Measurements from ENCODE around the gene SPATA2. TPM values are rescaled to one million over a fixed set of nuclear protein-coding genes. Genes with fewer than 3 reads are reported as not detected.
A peak's percentile ranks its signal among the peaks of the same experiment; 100 is the strongest.

SPATA2 gene
- total and polyA plus RNA-seq, 4 donors: 1.2 to 3.4 (median 1.4) TPM

GRCh38 chr20:49916146-49917002 is 1.0 kb upstream of the SPATA2 start:
- Histone ChIP-seq H3K4me1 (ENCODE audit: control insufficient read depth in 4 of 4, insufficient read depth in 4 of 4, low read length in 3 of 4) (peaks cover 6 to 33% (median 20%) of the 10 kb centered on the region in 4 donors), H3K9ac (ENCODE audit: low read depth in 1 of 2, low read length in 2 of 2) (peak overlapping the region; percentile 92 to 93), H3K27me3 (ENCODE audit: control insufficient read depth in 4 of 4, insufficient read depth in 4 of 4, low read length in 3 of 4) (no peaks in the 10 kb centered on the region), H3K9me3 (ENCODE audit: control insufficient read depth in 4 of 4, low read length in 3 of 4) (no peaks in the 10 kb centered on the region), H3K4me3 (ENCODE audit: low read depth in 1 of 3, low read length in 3 of 3) (peak overlapping the region; percentile 82 to 96 (median 94)), H3K36me3 (ENCODE audit: control insufficient read depth in 4 of 4, insufficient read depth in 3 of 4, low read depth in 1 of 4, low read length in 3 of 4) (no peaks in the 10 kb centered on the region), H3K27ac (ENCODE audit: low read depth in 1 of 2, low read length in 2 of 2) (peak overlapping the region; percentile 99 to 100)
- TF ChIP-seq RAD21 (IDR thresholded peaks at IDR 0.05) (no peak), FOXA2 (IDR thresholded peaks at IDR 0.05) (peak; percentile 77), TAF1 (conservative IDR thresholded peaks at IDR 0.05) (peak; percentile 53), EGR1 (IDR thresholded peaks at IDR 0.05; ENCODE audit: low read depth in 2 of 2) (no peak), HNF4G (IDR thresholded peaks at IDR 0.05) (peak; percentile 72), GABPA (IDR thresholded peaks at IDR 0.05 in 1 of 2, conservative IDR thresholded peaks at IDR 0.05 in 1 of 2) (peak in 1 of 2 donors; percentile 8), YY1 (IDR thresholded peaks at IDR 0.05) (no peak), MAX (IDR thresholded peaks at IDR 0.05) (peak; percentile 14), JUND (IDR thresholded peaks at IDR 0.05) (peak; percentile 71 to 87), NR2F2 (IDR thresholded peaks at IDR 0.05) (no peak), CTCF (IDR thresholded peaks at IDR 0.05; ENCODE audit: low read depth, low read length, missing input control) (no peak), SP1 (IDR thresholded peaks at IDR 0.05) (peak; percentile 95), ATF3 (IDR thresholded peaks at IDR 0.05) (no peak), RXRA (IDR thresholded peaks at IDR 0.05) (peak; percentile 44 to 72), FOXA1 (IDR thresholded peaks at IDR 0.05) (no peak), HNF4A (conservative IDR thresholded peaks at IDR 0.05) (peak; percentile 82 to 83)
- TF ChIP-seq, protein P1, sequence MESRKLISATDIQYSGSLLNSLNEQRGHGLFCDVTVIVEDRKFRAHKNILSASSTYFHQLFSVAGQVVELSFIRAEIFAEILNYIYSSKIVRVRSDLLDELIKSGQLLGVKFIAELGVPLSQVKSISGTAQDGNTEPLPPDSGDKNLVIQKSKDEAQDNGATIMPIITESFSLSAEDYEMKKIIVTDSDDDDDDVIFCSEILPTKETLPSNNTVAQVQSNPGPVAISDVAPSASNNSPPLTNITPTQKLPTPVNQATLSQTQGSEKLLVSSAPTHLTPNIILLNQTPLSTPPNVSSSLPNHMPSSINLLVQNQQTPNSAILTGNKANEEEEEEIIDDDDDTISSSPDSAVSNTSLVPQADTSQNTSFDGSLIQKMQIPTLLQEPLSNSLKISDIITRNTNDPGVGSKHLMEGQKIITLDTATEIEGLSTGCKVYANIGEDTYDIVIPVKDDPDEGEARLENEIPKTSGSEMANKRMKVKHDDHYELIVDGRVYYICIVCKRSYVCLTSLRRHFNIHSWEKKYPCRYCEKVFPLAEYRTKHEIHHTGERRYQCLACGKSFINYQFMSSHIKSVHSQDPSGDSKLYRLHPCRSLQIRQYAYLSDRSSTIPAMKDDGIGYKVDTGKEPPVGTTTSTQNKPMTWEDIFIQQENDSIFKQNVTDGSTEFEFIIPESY (IDR thresholded peaks at IDR 0.05): no peak
- TF ChIP-seq, protein P2, sequence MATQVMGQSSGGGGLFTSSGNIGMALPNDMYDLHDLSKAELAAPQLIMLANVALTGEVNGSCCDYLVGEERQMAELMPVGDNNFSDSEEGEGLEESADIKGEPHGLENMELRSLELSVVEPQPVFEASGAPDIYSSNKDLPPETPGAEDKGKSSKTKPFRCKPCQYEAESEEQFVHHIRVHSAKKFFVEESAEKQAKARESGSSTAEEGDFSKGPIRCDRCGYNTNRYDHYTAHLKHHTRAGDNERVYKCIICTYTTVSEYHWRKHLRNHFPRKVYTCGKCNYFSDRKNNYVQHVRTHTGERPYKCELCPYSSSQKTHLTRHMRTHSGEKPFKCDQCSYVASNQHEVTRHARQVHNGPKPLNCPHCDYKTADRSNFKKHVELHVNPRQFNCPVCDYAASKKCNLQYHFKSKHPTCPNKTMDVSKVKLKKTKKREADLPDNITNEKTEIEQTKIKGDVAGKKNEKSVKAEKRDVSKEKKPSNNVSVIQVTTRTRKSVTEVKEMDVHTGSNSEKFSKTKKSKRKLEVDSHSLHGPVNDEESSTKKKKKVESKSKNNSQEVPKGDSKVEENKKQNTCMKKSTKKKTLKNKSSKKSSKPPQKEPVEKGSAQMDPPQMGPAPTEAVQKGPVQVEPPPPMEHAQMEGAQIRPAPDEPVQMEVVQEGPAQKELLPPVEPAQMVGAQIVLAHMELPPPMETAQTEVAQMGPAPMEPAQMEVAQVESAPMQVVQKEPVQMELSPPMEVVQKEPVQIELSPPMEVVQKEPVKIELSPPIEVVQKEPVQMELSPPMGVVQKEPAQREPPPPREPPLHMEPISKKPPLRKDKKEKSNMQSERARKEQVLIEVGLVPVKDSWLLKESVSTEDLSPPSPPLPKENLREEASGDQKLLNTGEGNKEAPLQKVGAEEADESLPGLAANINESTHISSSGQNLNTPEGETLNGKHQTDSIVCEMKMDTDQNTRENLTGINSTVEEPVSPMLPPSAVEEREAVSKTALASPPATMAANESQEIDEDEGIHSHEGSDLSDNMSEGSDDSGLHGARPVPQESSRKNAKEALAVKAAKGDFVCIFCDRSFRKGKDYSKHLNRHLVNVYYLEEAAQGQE (IDR thresholded peaks at IDR 0.05): peak; percentile 92
- DNase-seq (ENCODE audit: low spot score): peak; percentile 51
- WGBS: 11% methylated on average over 19 of the region's 19 CpGs
